PC-9 (cell line): ENCODE results near the gene SLC22A25. TPM values are rescaled to one million over a fixed set of nuclear protein-coding genes. Genes with fewer than 3 reads are reported as not detected.
"Not testable (repeated sequence)": the region's sequence is repeated elsewhere in the genome, so short reads cannot be mapped to it uniquely, and the experiment has no call there.

Experiments used
- BruUV-seq: library from RNA; stranded (reverse); fragments of 400-500 nt; replicated peaks from 2 replicates; lab custom pipeline; 2021; lab: Mats Ljungman, UMichigan
- CTCF ChIA-PET: fragments of 300-600 bp; sonication (Branson Sonifier 250); formaldehyde crosslinking; loops from one replicate; lab custom pipeline; 2022; ENCODE audit warnings: antibody characterized with exemption; lab: Charles Lee
- POLR2A ChIA-PET: fragments of 300-600 bp; sonication (Branson Sonifier 250); formaldehyde crosslinking; loops from one replicate; lab custom pipeline; 2022; ENCODE audit warnings: antibody characterized with exemption; ENCODE audit not compliant: unreplicated experiment; lab: Charles Lee
- DNase-seq, 2 experiments: peaks; one replicate each; pipeline versions ENCODE4 v3.0.0 to v3.0.0-alpha.2; 2015 to 2022; ENCODE audit warnings: mixed read lengths in 1 of 2
- H2AFZ ChIP-seq: fragments of 200-600 bp; sonication (generic); 2 replicates; pipeline ENCODE4 v1.8.1; 2017; ENCODE audit warnings: antibody characterized with exemption
- H3F3A ChIP-seq: fragments of 200-600 bp; sonication (generic); 2 replicates; pipeline ENCODE4 v1.8.1; 2017; ENCODE audit warnings: antibody characterized with exemption, mild to moderate bottlenecking, low read depth; ENCODE audit not compliant: insufficient read depth
- H3K27ac ChIP-seq: fragments of 200-600 bp; sonication (generic); 2 replicates; pipeline ENCODE4 v1.6.1; 2016; ENCODE audit warnings: mixed run types
- H3K27me3 ChIP-seq: fragments of 200-600 bp; sonication (generic); 2 replicates; pipeline ENCODE4 v1.6.1; 2016; ENCODE audit warnings: low read depth, mixed run types; ENCODE audit not compliant: insufficient read depth
- H3K36me3 ChIP-seq: fragments of 200-600 bp; sonication (generic); 2 replicates; pipeline ENCODE4 v1.6.1; 2016; ENCODE audit warnings: low read depth, mixed run types
- H3K4me1 ChIP-seq: fragments of 200-600 bp; sonication (generic); replicated peaks from 2 replicates; pipeline ENCODE4 v1.6.1; 2016; ENCODE audit warnings: mixed run types; ENCODE audit not compliant: insufficient read depth
- H3K4me2 ChIP-seq: fragments of 200-600 bp; sonication (generic); 2 replicates; pipeline ENCODE4 v1.6.1; 2017; ENCODE audit warnings: mixed run types
- H3K4me3 ChIP-seq: fragments of 200-600 bp; sonication (generic); 2 replicates; pipeline ENCODE4 v1.6.1; 2016; ENCODE audit warnings: mixed run types
- H3K79me2 ChIP-seq: fragments of 200-600 bp; sonication (generic); 2 replicates; pipeline ENCODE4 v1.6.1; 2017; ENCODE audit warnings: low read depth, mixed run types
- H3K9me2 ChIP-seq: fragments of 200-600 bp; sonication (generic); 2 replicates; pipeline ENCODE4 v1.8.1; 2017; ENCODE audit warnings: mild to moderate bottlenecking; ENCODE audit not compliant: insufficient read depth
- H3K9me3 ChIP-seq: fragments of 200-600 bp; sonication (generic); 2 replicates; pipeline ENCODE4 v1.8.1; 2016; ENCODE audit warnings: low read depth; ENCODE audit not compliant: insufficient read depth
- H4K20me1 ChIP-seq: fragments of 200-600 bp; sonication (generic); 2 replicates; pipeline ENCODE4 v1.8.1; 2017; ENCODE audit not compliant: insufficient read depth
- EZH2 ChIP-seq: fragments of 200-600 bp; sonication (generic); IDR thresholded peaks from 2 replicates; pipeline ENCODE4 v1.8.0; 2017; ENCODE audit warnings: antibody characterized with exemption, low read depth
- intact Hi-C: fragments of 100-400 bp; cut with micrococcal nuclease; formaldehyde crosslinking; loops from one replicate; pipeline ENCODE4 v1.10.0; 2022; ENCODE audit not compliant: unreplicated experiment
- total RNA-seq: library from RNA; stranded (reverse); gene quantifications from 2 replicates; pipeline ENCODE4 v1.2.3, GENCODE V29; 2021
- TF ChIP-seq, protein P1 (sequence below): fragments of 200-600 bp; sonication (generic); conservative IDR thresholded peaks from 2 replicates; pipeline ENCODE4 v1.6.1; 2017; ENCODE audit warnings: mixed run types, antibody characterized with exemption, mild to moderate bottlenecking, moderate library complexity

Gene SLC22A25
- total RNA-seq, 1 experiment from 2014 or later: not detected

DNA sequence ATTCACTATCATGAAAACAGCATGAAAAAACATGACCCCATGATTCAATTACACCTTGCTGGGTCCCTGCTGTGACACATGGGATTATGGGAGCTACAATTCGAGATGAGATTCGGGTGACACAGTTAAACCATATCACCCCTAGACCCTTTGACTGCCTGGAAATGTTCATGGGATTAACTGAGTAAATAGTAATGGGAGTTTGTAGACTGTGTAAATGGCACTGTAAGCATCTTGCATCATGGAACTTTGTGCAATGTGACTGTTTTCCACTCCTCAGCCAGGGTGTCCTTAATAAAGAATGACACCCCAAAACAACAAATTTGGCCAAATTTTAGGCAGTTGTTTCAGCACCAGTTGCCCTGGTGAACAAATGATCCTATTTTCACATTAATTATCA lies 7.9 kb upstream of the SLC22A25 start:
- no peak overlapping the region for H3K4me3 ChIP-seq
- no peak overlapping the region for H3K27ac ChIP-seq
- H3K9me3 ChIP-seq: no peaks in the 10 kb centered on the region
- H3K36me3 ChIP-seq: no peaks in the 10 kb centered on the region
- no peak overlapping the region for H2AFZ ChIP-seq
- BruUV-seq: no TSS peak
- POLR2A ChIA-PET: no interaction called here
- H3K27me3 ChIP-seq: peaks cover 17% of the 10 kb centered on the region
- H3K9me2 ChIP-seq: no peaks in the 10 kb centered on the region
- no peak for DNase-seq
- intact Hi-C loops: no loop called here
- H4K20me1 ChIP-seq: no peaks in the 10 kb centered on the region
- TF ChIP-seq, protein P1, sequence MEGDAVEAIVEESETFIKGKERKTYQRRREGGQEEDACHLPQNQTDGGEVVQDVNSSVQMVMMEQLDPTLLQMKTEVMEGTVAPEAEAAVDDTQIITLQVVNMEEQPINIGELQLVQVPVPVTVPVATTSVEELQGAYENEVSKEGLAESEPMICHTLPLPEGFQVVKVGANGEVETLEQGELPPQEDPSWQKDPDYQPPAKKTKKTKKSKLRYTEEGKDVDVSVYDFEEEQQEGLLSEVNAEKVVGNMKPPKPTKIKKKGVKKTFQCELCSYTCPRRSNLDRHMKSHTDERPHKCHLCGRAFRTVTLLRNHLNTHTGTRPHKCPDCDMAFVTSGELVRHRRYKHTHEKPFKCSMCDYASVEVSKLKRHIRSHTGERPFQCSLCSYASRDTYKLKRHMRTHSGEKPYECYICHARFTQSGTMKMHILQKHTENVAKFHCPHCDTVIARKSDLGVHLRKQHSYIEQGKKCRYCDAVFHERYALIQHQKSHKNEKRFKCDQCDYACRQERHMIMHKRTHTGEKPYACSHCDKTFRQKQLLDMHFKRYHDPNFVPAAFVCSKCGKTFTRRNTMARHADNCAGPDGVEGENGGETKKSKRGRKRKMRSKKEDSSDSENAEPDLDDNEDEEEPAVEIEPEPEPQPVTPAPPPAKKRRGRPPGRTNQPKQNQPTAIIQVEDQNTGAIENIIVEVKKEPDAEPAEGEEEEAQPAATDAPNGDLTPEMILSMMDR: no peak
- no peak for TF ChIP-seq EZH2
- no peaks in the 10 kb centered on the region for H3F3A ChIP-seq
- no peaks in the 10 kb centered on the region for H3K79me2 ChIP-seq
- no peaks in the 10 kb centered on the region for H3K4me1 ChIP-seq
- no peak overlapping the region for H3K4me2 ChIP-seq
- CTCF ChIA-PET: no interaction called here

DNA sequence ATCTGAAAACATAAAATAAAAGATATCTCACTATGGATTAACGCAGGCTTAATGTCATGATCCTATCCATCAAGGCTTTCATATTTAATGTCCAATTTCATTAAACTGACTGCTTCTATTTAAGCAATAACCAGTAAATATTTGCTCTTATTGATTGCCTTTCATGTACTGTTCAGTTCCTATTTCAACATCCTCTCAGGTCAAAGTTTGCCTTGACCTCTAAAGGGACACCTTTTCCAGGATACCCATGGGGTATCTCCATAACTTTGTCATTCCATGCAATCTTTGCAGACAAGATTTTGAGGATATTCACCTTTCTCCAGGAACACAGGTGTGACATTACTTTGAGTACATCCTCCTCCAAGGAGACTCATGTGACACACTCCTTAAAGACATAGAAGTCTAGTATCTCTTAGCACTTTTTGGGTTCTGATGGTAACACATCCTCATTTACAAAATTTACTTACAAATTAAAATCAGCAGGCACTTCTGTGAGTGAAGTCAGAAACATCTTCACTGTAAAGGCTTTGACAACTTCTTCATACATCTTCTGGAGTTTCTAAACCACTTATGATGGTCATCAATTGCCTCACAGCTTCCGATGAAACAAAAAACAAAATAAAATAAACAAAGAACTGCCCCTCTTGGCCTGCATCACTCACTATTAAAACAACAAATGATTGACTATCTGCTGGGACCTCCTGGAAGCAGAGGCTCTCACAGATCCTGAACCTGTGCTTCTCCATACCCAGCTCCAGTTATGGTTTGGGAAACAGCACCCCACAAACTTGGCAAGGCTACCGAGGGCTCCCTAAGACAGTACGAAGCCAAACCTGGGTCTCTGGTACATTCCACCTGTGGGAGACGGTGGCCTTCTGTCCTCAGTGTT lies 7.0 kb upstream of the SLC22A25 start:
- no peaks in the 10 kb centered on the region for H3F3A ChIP-seq
- no peak for DNase-seq
- no peak for TF ChIP-seq EZH2
- TF ChIP-seq, protein P1: no peak
- H3K9me3 ChIP-seq: no peaks in the 10 kb centered on the region
- H3K27ac ChIP-seq: no peak overlapping the region
- no peaks in the 10 kb centered on the region for H3K36me3 ChIP-seq
- H2AFZ ChIP-seq: no peak overlapping the region
- H3K4me2 ChIP-seq: no peak overlapping the region
- H3K9me2 ChIP-seq: no peaks in the 10 kb centered on the region
- no peaks in the 10 kb centered on the region for H3K79me2 ChIP-seq
- POLR2A ChIA-PET: no interaction called here
- H3K4me3 ChIP-seq: no peak overlapping the region
- no peaks in the 10 kb centered on the region for H3K4me1 ChIP-seq
- CTCF ChIA-PET: no interaction called here
- peaks cover 21% of the 10 kb centered on the region for H3K27me3 ChIP-seq
- no peaks in the 10 kb centered on the region for H4K20me1 ChIP-seq
- intact Hi-C loops: no loop called here
- BruUV-seq: no TSS peak

DNA sequence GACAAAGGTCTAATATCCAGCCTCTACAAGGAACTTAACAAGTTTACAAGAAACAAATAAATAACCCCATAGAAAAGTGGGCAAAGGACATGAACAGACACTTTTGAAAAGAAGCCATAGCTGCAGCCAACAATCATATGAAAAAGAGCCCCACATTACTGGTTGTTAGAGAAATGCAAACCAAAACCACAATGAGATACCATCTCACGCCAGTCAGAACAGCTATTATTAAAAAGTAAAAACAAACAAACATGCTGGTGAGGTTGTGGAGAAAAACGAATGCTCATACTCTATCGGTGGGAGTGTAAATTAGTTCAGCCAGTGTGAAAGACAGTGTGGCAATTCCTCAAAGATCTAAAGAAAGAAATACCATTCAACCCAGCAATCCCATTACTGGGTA lies 5.6 kb upstream of the SLC22A25 start:
- ChIA-PET POLR2A (no interaction called here), CTCF (no interaction called here)
- no peak for DNase-seq
- no peaks in the 10 kb centered on the region for H3K36me3 ChIP-seq
- H3K4me3 ChIP-seq: no peak overlapping the region
- no peak overlapping the region for H2AFZ ChIP-seq
- no peaks in the 10 kb centered on the region for H3K9me2 ChIP-seq
- no peaks in the 10 kb centered on the region for H4K20me1 ChIP-seq
- H3K4me1 ChIP-seq: no peaks in the 10 kb centered on the region
- H3K79me2 ChIP-seq: no peaks in the 10 kb centered on the region
- intact Hi-C loops: no loop called here
- H3K27ac ChIP-seq: no peak overlapping the region
- no peaks in the 10 kb centered on the region for H3F3A ChIP-seq
- peaks cover 25% of the 10 kb centered on the region for H3K27me3 ChIP-seq
- no peak overlapping the region for H3K4me2 ChIP-seq
- BruUV-seq: no TSS peak
- no peaks in the 10 kb centered on the region for H3K9me3 ChIP-seq
- TF ChIP-seq, protein P1: no peak
- TF ChIP-seq EZH2: no peak

DNA sequence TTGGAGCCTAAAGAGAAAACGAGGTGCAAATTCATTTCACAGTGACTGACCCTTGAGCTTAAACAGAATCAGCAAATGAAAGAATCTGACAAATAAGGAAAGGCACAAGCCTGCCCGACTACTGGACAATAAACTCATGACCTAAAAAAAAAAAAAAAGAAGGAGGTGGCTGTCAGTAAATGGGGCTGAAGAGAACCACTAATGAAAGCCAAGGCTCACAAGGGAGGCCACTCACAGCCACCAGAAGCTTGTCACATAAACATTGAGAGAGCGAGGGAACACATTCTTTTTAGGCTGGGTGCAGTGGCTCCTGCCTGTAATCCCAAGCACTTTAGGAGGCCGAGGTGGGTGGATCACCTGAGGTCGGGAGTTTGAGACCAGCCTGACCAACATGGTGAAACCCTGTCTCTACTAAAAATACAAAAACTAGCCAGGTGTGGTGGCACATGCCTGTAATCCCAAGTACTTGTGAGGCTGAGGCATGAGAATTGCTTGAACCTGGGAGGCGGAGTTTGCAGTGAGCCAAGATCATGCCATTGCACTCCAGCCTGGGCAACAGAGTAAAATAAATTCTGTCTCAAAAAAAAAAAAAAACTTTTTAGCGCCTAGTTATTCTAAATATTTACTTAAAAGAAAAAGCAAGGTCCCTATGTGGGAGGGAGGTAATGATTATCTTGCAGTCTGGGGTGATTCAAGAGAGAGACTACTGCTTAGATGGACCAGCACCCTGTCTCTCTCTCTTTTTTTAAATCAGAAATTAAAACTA lies 4.0 kb upstream of the SLC22A25 start:
- H3F3A ChIP-seq, intact Hi-C loops, H4K20me1 ChIP-seq, H3K9me3 ChIP-seq, POLR2A ChIA-PET, CTCF ChIA-PET, DNase-seq, H3K27ac ChIP-seq, H3K36me3 ChIP-seq, H3K79me2 ChIP-seq, BruUV-seq, H3K9me2 ChIP-seq, H3K4me1 ChIP-seq, H2AFZ ChIP-seq, H3K4me2 ChIP-seq, H3K4me3 ChIP-seq: not testable (repeated sequence)
- H3K27me3 ChIP-seq: peaks cover 37% of the 10 kb centered on the region
